ENCODE results near the gene ACADM. TPM values are rescaled to one million over a fixed set of nuclear protein-coding genes. Genes with fewer than 3 reads are reported as not detected.
A peak's percentile ranks its signal among the peaks of the same experiment; 100 is the strongest.
"Not testable (repeated sequence)": the region's sequence is repeated elsewhere in the genome, so short reads cannot be mapped to it uniquely, and the experiment has no call there.

Gene ACADM
- 10 to 100 TPM; 42.5 to 49.7 TPM for polyA plus RNA-seq

- Histone ChIP-seq H3K27me3 (ENCODE audit: control insufficient read depth in 1 of 2, insufficient read depth in 2 of 2, low read length in 2 of 2) (no peaks in the 10 kb centered on the region), H3K9me3 (ENCODE audit: control insufficient read depth in 2 of 2, insufficient read depth in 1 of 2, low read depth in 1 of 2, low read length in 1 of 2) (no peaks in the 10 kb centered on the region), H3K36me3 (ENCODE audit: control insufficient read depth in 2 of 2, insufficient read depth in 2 of 2, low read length in 1 of 2) (no peaks in the 10 kb centered on the region), H3K4me1 (ENCODE audit: control insufficient read depth in 2 of 2, insufficient read depth in 2 of 2, low read length in 1 of 2) (no peaks in the 10 kb centered on the region), H3K4me3 (ENCODE audit: low read depth in 1 of 2, low read length in 2 of 2) (peak within 1 kb of the TSS; percentile 96), H3K27ac (ENCODE audit: low read depth in 2 of 2, low read length in 1 of 2) (peak within 1 kb of the TSS; percentile 92 to 94)
- WGBS, 2 donors: 0 to 1% methylated on average over 46 to 48 of the region's 48 CpGs
Observed at GRCh38 chr1:75724472-75725022, at the start of gene ACADM. Gene ACADM (plus strand): TSS chr1:75724709. CDS start chr1:75724788, 79 bp downstream.

- Histone ChIP-seq H3K4me1 (ENCODE audit: control insufficient read depth in 2 of 2, insufficient read depth in 2 of 2, low read length in 1 of 2) (no peaks in the 10 kb centered on the region), H3K36me3 (ENCODE audit: control insufficient read depth in 2 of 2, insufficient read depth in 2 of 2, low read length in 1 of 2) (no peaks in the 10 kb centered on the region), H3K9me3 (ENCODE audit: control insufficient read depth in 2 of 2, insufficient read depth in 1 of 2, low read depth in 1 of 2, low read length in 1 of 2) (no peaks in the 10 kb centered on the region), H3K27me3 (ENCODE audit: control insufficient read depth in 1 of 2, insufficient read depth in 2 of 2, low read length in 2 of 2) (no peaks in the 10 kb centered on the region), H3K4me3 (ENCODE audit: low read depth in 1 of 2, low read length in 2 of 2) (no peak overlapping the region), H3K27ac (ENCODE audit: low read depth in 2 of 2, low read length in 1 of 2) (no peak overlapping the region)
- WGBS, 2 donors: 86 to 89% methylated on average over 5 of the region's 5 CpGs
Observed at GRCh38 chr1:75677443-75677842, 47.1 kb upstream of the ACADM start.

GRCh38 chr1:75677964-75678363 lies 46.5 kb upstream of the ACADM start:
- H3K27ac ChIP-seq (ENCODE audit: low read depth in 2 of 2, low read length in 1 of 2); H3K4me3 ChIP-seq (ENCODE audit: low read depth in 1 of 2, low read length in 2 of 2); H3K4me1 ChIP-seq (ENCODE audit: control insufficient read depth in 2 of 2, insufficient read depth in 2 of 2, low read length in 1 of 2); H3K27me3 ChIP-seq (ENCODE audit: control insufficient read depth in 1 of 2, insufficient read depth in 2 of 2, low read length in 2 of 2); H3K9me3 ChIP-seq (ENCODE audit: control insufficient read depth in 2 of 2, insufficient read depth in 1 of 2, low read depth in 1 of 2, low read length in 1 of 2); H3K36me3 ChIP-seq (ENCODE audit: control insufficient read depth in 2 of 2, insufficient read depth in 2 of 2, low read length in 1 of 2): not testable (repeated sequence)
- WGBS, 2 donors: 58 to 69% methylated on average over 10 of the region's 10 CpGs

GRCh38 chr1:75690547-75690946 lies 34.0 kb upstream of the ACADM start:
- Histone ChIP-seq H3K4me1 (ENCODE audit: control insufficient read depth in 2 of 2, insufficient read depth in 2 of 2, low read length in 1 of 2) (no peaks in the 10 kb centered on the region), H3K4me3 (ENCODE audit: low read depth in 1 of 2, low read length in 2 of 2) (no peak overlapping the region), H3K27me3 (ENCODE audit: control insufficient read depth in 1 of 2, insufficient read depth in 2 of 2, low read length in 2 of 2) (peaks cover 0 to 2% of the 10 kb centered on the region in 2 donors), H3K27ac (ENCODE audit: low read depth in 2 of 2, low read length in 1 of 2) (no peak overlapping the region), H3K36me3 (ENCODE audit: control insufficient read depth in 2 of 2, insufficient read depth in 2 of 2, low read length in 1 of 2) (no peaks in the 10 kb centered on the region), H3K9me3 (ENCODE audit: control insufficient read depth in 2 of 2, insufficient read depth in 1 of 2, low read depth in 1 of 2, low read length in 1 of 2) (no peaks in the 10 kb centered on the region)

DNA sequence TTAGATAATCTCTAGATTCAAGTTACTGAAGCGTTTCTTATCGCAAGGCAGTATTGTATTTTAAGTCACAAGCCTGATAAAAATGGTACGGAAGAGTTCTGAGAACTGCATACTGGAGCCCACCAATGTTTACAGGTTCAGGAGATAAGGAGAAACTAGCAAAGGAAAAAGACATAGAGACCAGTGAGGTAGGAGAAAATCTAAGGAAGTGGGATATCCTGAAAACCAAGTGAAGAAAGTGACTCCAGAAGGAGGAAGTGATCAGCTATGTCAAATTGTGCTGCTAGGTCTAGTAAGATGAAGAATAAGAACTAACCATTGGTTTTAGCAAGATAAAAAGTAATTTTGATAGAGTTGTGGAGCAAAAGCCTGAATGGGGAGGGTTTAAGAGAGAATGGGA lies 31.0 kb upstream of the ACADM start:
- no peaks in the 10 kb centered on the region for H3K9me3 ChIP-seq (ENCODE audit: control insufficient read depth in 2 of 2, insufficient read depth in 1 of 2, low read depth in 1 of 2, low read length in 1 of 2)
- no peaks in the 10 kb centered on the region for H3K36me3 ChIP-seq (ENCODE audit: control insufficient read depth in 2 of 2, insufficient read depth in 2 of 2, low read length in 1 of 2)
- no peaks in the 10 kb centered on the region for H3K4me1 ChIP-seq (ENCODE audit: control insufficient read depth in 2 of 2, insufficient read depth in 2 of 2, low read length in 1 of 2)
- WGBS, 2 donors: 49 to 51% methylated on average over 3 of the region's 3 CpGs
- H3K4me3 ChIP-seq (ENCODE audit: low read depth in 1 of 2, low read length in 2 of 2): no peak overlapping the region
- H3K27ac ChIP-seq (ENCODE audit: low read depth in 2 of 2, low read length in 1 of 2): no peak overlapping the region
- peaks cover 0 to 2% of the 10 kb centered on the region in 2 donors for H3K27me3 ChIP-seq (ENCODE audit: control insufficient read depth in 1 of 2, insufficient read depth in 2 of 2, low read length in 2 of 2)

- no peaks in the 10 kb centered on the region for H3K9me3 ChIP-seq (ENCODE audit: control insufficient read depth in 2 of 2, insufficient read depth in 1 of 2, low read depth in 1 of 2, low read length in 1 of 2)
- 77 to 79% methylated on average over 3 of the region's 3 CpGs for WGBS, 2 donors
Observed at GRCh38 chr1:75696000-75696399, 28.5 kb upstream of the ACADM start.

DNA sequence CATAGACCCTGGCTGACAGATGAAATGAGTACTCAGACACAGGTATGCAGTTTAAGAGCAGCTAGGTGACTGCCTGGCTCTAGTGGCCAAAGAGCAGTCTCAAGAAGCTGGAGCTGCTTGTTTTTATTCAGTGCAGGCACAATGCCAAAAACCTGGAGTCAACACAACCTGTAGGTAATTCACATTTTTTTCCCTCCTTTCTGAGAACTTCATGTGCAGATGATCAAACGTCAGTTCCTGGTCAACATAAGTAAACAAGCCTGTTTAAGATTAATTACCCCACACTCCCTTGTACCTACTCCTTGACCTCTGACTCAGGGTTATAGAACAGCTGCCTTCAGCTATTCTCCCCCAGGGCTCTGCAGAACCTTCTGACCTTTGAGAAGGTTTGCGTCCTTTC lies 17.3 kb upstream of the ACADM start:
- Histone ChIP-seq H3K4me1 (ENCODE audit: control insufficient read depth in 2 of 2, insufficient read depth in 2 of 2, low read length in 1 of 2) (no peaks in the 10 kb centered on the region), H3K9me3 (ENCODE audit: control insufficient read depth in 2 of 2, insufficient read depth in 1 of 2, low read depth in 1 of 2, low read length in 1 of 2) (no peaks in the 10 kb centered on the region), H3K27me3 (ENCODE audit: control insufficient read depth in 1 of 2, insufficient read depth in 2 of 2, low read length in 2 of 2) (peaks cover 0 to 2% of the 10 kb centered on the region in 2 donors), H3K4me3 (ENCODE audit: low read depth in 1 of 2, low read length in 2 of 2) (no peak overlapping the region), H3K27ac (ENCODE audit: low read depth in 2 of 2, low read length in 1 of 2) (no peak overlapping the region), H3K36me3 (ENCODE audit: control insufficient read depth in 2 of 2, insufficient read depth in 2 of 2, low read length in 1 of 2) (no peaks in the 10 kb centered on the region)
- 36 to 38% methylated on average over 2 of the region's 2 CpGs for WGBS, 2 donors

More at GRCh38 chr1:75696000-75696399, 28.5 kb upstream of the ACADM start:
- no peaks in the 10 kb centered on the region for H3K36me3 ChIP-seq (ENCODE audit: control insufficient read depth in 2 of 2, insufficient read depth in 2 of 2, low read length in 1 of 2)
- no peaks in the 10 kb centered on the region for H3K4me1 ChIP-seq (ENCODE audit: control insufficient read depth in 2 of 2, insufficient read depth in 2 of 2, low read length in 1 of 2)
- H3K27ac ChIP-seq (ENCODE audit: low read depth in 2 of 2, low read length in 1 of 2): no peak overlapping the region
- peaks cover 0 to 2% of the 10 kb centered on the region in 2 donors for H3K27me3 ChIP-seq (ENCODE audit: control insufficient read depth in 1 of 2, insufficient read depth in 2 of 2, low read length in 2 of 2)
- no peak overlapping the region for H3K4me3 ChIP-seq (ENCODE audit: low read depth in 1 of 2, low read length in 2 of 2)

- Histone ChIP-seq H3K36me3 (ENCODE audit: control insufficient read depth in 2 of 2, insufficient read depth in 2 of 2, low read length in 1 of 2) (no peaks in the 10 kb centered on the region), H3K4me3 (ENCODE audit: low read depth in 1 of 2, low read length in 2 of 2) (no peak overlapping the region), H3K9me3 (ENCODE audit: control insufficient read depth in 2 of 2, insufficient read depth in 1 of 2, low read depth in 1 of 2, low read length in 1 of 2) (no peaks in the 10 kb centered on the region), H3K4me1 (ENCODE audit: control insufficient read depth in 2 of 2, insufficient read depth in 2 of 2, low read length in 1 of 2) (no peaks in the 10 kb centered on the region), H3K27ac (ENCODE audit: low read depth in 2 of 2, low read length in 1 of 2) (no peak overlapping the region), H3K27me3 (ENCODE audit: control insufficient read depth in 1 of 2, insufficient read depth in 2 of 2, low read length in 2 of 2) (peaks cover 0 to 2% of the 10 kb centered on the region in 2 donors)
- WGBS, 2 donors: 59 to 73% methylated on average over 2 of the region's 2 CpGs
Observed at GRCh38 chr1:75708910-75709309, 15.6 kb upstream of the ACADM start.

DNA sequence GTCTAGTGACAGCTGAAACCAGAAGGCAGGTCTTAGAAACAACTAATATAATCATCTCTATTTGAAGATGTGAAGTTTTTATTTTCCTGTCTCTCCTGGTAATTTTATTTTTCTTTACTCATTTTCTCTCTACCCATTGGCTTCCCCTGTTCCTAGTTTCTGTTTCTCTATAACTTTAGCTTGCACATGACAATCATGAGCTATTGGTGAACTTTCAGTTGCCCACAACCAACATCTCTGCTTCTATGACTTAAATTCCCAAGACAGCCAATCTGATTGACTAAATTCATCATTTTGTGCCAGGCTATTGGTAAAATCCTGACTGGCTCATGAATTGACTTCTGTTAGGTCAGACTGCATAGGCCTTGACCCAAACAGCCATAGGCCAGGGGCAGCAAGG lies 13.7 kb upstream of the ACADM start:
- Histone ChIP-seq H3K4me1 (ENCODE audit: control insufficient read depth in 2 of 2, insufficient read depth in 2 of 2, low read length in 1 of 2) (no peaks in the 10 kb centered on the region), H3K27ac (ENCODE audit: low read depth in 2 of 2, low read length in 1 of 2) (no peak overlapping the region), H3K36me3 (ENCODE audit: control insufficient read depth in 2 of 2, insufficient read depth in 2 of 2, low read length in 1 of 2) (no peaks in the 10 kb centered on the region), H3K9me3 (ENCODE audit: control insufficient read depth in 2 of 2, insufficient read depth in 1 of 2, low read depth in 1 of 2, low read length in 1 of 2) (no peaks in the 10 kb centered on the region), H3K4me3 (ENCODE audit: low read depth in 1 of 2, low read length in 2 of 2) (no peak overlapping the region), H3K27me3 (ENCODE audit: control insufficient read depth in 1 of 2, insufficient read depth in 2 of 2, low read length in 2 of 2) (peaks cover 0 to 2% of the 10 kb centered on the region in 2 donors)

DNA sequence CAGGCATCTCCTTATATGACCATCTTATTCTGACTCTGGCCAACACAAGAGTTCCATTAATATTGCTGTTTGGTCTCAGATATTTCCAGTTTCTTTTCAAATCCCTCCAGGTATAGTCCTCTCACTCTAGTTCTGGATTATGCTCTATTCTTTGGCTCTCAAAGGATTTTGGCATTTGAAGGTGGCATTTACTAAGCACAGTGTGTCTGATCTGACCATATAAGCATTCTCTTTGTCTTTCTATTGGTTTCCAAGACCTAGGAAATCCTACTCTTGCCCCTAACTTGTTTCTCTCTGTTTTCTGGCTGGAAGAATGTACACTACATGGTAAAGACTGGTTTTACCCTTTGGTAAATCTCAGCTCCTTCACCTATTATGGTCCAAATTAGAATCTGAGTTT lies 12.7 kb upstream of the ACADM start:
- Histone ChIP-seq H3K4me1 (ENCODE audit: control insufficient read depth in 2 of 2, insufficient read depth in 2 of 2, low read length in 1 of 2) (no peaks in the 10 kb centered on the region), H3K9me3 (ENCODE audit: control insufficient read depth in 2 of 2, insufficient read depth in 1 of 2, low read depth in 1 of 2, low read length in 1 of 2) (no peaks in the 10 kb centered on the region), H3K36me3 (ENCODE audit: control insufficient read depth in 2 of 2, insufficient read depth in 2 of 2, low read length in 1 of 2) (no peaks in the 10 kb centered on the region), H3K27ac (ENCODE audit: low read depth in 2 of 2, low read length in 1 of 2) (no peak overlapping the region), H3K4me3 (ENCODE audit: low read depth in 1 of 2, low read length in 2 of 2) (no peak overlapping the region), H3K27me3 (ENCODE audit: control insufficient read depth in 1 of 2, insufficient read depth in 2 of 2, low read length in 2 of 2) (peaks cover 0 to 2% of the 10 kb centered on the region in 2 donors)

All from esophagus (tissue), 2 donors.